KG1 (cell line): Measurements from ENCODE around the gene SPOPL.
A peak's percentile ranks its signal among the peaks of the same experiment; 100 is the strongest.
"Not testable (repeated sequence)": the region's sequence is repeated elsewhere in the genome, so short reads cannot be mapped to it uniquely, and the experiment has no call there.

ENCODE experiments used
- DNase-seq: peaks from one replicate; lab custom pipeline; 2025; lab: John Stamatoyannopoulos, UW

Gene SPOPL

DNA sequence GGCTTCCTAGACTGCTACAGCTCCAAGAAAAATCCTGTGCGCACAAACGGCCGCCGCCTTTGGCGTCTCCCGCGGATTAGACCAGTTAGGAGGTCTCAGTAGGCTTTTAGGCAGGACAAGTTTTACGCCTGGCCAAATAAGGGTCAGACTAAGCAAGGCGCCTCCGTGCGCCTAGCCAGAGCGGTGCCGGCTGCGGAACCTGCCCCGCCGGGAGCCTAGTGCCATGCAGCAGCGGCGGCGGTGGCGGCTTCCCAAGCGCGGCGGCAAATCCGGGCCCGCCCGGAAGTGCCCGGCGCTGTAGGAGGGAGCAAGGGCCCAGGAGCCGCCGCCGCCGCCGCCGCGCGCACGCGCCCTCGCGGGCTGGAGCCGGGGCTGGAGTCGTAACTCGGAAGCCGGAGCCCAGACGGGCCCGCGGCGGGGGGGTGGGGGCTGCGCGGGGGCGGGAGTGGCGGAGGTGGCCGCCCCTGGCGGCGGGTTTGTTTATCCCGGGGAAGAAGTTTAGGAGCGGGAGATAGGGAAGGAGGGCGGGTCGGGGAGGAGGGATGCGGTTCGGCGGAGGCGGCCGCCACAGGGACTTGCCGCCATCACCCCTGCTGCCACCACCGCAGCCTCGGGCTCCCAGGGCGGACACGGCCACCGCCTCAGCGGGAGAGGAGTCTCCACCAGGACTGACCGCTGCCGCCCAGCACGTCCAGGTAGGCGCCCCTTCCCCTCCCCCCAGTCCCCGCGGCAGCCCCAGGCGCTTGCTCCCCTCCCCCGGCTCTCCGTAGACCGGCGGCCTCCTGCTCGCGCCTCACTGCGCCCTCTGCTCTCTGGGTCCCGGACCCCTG, at the start of gene SPOPL:
TSS of gene SPOPL (plus strand) at position 346 of the 830 bp plus-strand sequence. CDS start 48,447 bp downstream, outside the sequence.
- peak; percentile 69 for DNase-seq

DNA sequence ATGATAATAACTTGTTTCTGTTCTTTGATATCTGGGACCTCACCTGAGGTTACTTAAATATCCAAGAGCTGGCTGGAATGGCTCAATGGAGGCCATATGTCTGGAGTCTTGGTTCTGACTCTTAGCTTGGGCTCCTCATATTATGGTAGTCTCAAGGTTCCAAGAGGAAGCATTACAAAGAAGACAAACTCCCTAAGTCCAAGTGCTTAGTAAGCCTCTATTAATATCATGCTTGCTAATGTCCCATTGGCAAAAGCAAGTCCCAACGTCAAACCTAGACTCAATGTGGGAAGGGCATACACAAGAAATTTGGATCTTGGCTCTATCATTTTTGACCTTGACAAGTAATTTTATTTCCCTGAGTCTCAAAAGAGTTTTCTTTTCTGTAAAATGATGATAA, 49.2 kb upstream of the SPOPL start:
- no peak for DNase-seq

DNA sequence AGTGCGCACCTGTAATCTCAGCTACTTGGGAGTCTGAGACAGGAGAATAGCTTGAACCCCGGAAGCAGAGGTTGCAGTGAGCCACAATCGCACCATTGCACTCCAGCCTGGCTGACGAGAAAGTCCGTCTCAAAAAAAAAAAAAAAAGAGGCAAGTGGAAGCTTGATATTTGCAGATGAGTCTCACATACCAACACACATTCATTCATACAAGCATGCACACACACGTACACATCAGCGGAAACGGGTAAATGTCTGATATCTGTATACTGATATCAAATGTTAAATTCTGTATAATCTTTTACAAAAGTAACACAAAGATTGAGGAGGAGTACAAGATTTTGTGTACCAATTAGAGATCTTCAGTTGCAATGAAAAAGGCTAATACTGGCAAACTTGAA, 47.8 kb upstream of the SPOPL start:
- DNase-seq = no peak

DNA sequence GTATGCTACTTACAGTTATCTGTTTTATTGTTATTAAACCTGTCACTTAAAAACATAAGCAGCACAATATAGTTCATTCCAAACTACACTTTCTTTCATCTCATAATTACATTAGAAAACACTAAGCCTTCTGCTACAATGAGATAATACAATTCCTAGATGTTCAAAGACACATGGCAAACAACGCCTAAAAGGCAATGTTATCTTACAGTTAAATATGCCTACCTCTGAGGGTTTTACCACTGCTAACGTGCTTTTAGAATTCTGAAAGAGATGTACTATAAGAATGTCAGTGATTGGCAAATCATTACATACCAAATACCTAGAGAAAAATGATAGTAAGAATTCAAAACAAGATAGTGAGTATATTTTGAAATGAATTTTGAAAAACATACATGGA, 46.8 kb upstream of the SPOPL start:
- no peak for DNase-seq

DNA sequence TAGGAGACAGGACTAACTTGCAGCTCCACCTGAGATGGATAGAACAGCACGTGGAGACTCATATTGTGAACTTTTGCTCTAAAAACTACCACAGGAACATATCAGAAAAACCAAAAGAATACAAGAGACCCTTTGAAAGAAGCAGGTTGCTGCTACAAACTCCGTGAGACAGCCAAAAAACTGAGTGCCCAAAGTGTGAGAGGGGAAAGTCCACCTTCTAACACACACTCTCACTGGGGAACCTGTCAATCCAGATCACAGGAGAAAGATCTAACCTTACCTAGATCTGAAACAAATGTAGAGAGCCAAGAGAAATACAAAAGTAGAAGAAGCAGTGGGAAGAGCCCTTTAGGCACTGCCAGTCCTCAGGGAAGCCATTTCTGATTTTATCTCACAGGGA, 46.3 kb upstream of the SPOPL start:
- no peak for DNase-seq

DNA sequence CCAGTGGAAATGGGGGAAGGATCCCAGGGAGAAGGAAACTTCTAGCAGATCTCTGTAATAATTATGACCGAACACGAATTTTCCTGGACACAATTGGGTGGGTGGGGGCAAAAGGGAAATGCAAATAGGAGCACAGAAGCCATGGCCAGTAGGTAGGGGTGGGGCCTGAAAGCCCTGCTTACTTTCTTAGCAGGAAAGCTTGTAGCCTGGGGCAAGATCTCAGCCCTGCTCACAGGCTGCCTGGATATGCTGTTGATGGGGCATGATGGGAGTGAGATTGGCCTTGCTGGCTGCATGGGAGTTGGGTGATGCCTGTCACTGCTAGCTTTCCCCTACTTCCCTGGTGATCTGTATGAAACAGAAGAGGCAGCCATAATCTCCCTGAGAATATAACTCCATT, 45.9 kb upstream of the SPOPL start:
- DNase-seq = no peak

DNA sequence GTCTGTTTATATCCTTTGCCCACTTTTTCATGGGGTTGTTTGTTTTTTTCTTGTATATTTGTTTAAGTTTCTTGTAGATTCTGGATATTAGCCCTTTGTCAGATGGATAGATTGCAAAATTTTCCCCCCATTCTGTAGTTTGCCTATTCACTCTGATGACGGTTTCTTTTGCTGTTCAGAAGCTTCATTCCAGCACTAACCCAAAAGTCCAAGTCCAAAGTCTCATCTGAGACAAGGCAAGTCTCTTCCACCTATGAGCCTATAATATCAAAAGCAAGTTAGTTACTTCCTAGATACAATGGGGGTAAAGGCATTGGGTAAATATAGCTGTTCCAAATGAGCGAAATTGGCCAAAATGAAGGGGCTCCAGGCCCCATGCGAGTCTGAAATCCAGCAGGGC, 38.9 kb upstream of the SPOPL start:
- not testable (repeated sequence) for DNase-seq

DNA sequence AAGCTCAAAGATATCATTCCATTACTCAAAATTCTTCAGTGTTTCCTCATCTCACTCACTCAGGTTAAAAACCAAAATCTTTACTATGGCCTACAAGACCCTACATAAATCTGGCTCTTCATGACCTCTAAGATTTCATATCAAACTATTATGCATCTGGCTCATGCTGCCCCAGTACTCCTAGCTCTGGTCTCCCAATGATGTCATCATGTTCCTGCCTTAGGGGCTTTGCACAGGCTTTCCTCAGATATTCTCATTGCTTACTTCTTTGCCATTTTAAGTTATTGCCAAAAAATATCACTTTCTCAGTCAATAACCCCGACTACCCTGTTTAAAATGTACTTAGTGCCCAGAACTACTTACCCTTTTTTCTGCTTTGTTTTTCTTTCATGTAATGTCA, 33.0 kb upstream of the SPOPL start:
- DNase-seq = no peak

DNA sequence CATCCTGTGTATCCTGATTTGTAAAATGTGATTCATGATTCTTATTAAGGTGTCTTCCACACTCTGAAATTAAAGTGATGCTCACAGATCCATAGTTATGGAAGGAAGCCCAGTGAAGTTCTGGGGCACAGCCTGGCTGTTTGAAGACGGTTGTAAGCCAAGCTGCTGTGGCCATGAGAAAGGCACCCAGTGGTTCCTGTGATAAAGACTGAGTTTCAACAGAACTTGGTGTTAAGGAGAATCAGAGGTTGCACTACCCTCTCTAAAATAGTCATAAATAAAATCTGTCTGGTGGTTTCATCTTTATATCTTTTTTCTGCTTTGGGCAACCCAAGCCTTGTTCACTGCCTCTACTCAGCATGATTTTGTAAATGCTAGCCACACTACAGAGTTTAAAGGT, 32.2 kb upstream of the SPOPL start:
- DNase-seq = no peak

DNA sequence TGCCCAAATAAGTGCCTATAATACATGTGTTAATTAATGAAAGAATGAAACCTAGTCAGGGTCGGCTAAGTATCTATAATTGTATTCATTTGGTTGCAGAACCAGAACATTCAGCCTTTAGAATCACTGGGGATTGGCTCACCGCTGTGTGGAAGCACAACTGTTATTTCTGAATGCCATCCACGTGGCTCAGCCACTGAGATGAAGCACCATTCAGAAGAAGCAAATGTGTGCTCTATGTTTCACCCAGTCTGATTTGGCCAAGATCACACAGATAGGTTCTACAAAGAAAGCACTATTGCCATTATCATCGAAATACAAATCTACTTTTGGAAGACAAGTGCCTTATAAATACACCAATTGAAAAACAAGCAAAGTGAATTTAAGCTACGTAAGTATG, 30.6 kb upstream of the SPOPL start:
- DNase-seq = no peak

DNA sequence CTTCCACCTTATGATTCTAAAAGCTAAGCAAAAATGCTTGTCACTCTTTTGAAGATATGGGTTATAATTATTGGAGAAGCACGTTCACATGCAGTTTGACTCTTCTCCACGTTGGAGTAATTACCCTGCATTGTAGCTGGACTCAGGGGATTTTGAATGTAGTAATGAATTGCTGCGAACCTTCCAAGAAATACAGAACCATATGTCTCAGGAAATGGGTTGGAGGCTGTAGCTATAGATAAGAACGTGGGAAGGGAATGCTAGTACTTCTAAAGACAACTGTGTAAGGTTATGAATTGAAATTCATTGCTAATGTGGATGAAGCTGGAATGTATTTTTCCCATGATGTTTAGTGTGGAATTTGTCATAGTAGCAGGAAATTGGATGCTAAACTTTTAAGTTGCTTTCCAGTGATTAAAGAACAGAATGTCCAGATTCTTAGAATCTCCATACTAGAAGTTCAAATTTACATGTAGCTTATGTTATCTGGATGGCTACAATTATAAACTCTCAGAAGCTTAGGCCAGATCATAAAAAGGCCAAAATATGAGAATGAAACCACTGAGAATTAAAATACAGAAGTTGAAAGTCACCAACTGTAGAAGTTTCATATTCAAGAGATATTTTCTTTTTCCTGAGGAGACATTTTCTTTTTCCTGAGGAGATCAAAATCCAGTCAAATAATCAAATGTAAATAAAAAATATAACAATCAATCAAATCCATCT, 27.3 kb upstream of the SPOPL start:
- DNase-seq = no peak

DNA sequence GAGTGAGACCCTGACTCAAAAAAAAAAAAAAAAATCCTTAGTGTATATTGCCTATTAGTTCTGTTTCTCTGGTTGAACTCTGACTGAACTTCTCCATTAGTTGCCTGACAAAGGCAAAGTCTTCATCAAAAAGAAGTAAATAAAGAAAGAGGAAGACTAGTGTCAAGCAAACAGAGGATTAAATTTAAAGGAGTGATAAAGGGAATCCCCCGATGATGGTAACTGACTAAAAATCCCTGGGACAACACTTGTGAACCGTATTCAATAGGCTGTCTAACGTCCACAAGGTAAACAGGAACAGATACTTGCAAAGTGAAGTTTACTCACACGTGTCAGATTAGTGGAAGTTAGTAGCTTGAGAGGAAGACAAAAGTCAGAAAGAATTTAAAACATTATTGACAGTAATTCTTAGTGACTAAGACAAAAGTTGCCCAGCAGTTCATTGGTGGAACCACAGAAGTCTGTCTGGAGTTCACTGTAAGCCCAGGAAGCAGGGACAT, 26.2 kb upstream of the SPOPL start:
- DNase-seq = peak; percentile 73

DNA sequence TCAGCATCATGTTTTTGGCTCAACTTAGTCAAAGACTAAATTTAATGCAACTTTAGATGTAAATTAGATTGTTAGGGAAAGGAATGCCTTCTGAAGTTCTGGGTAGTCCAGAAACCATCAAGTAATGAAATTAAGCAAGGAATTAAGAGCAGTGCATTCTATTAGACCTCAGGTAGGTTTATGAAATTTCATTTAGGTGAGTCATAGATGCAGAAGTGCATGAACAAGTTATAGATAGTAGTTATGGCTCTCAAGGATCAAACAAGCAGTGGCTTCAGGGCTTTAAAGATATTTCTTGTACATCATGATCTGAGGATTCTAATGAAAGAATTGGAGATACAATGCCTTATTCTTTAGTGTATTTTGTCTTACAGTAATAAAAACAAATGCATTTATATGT, 25.4 kb upstream of the SPOPL start:
- DNase-seq = no peak

DNA sequence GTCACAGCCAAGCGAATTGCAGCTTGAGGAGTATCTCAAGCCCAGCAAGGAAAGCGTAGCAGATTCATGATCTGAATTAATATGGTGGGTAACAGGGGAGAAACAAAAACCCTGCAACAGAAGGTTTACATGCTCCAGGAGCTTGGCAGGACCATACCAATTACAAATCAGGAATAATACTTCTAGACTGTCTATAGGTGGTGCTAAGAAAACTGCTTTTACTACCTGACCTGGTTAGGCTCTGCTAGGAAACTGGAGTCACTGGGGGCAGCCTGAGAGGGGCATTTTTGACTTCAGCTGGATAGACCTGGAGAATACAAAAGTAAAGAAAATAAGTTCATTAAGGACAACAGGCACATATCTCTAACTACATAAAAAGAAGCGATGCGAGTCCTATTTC, 24.6 kb upstream of the SPOPL start:
- DNase-seq = no peak

DNA sequence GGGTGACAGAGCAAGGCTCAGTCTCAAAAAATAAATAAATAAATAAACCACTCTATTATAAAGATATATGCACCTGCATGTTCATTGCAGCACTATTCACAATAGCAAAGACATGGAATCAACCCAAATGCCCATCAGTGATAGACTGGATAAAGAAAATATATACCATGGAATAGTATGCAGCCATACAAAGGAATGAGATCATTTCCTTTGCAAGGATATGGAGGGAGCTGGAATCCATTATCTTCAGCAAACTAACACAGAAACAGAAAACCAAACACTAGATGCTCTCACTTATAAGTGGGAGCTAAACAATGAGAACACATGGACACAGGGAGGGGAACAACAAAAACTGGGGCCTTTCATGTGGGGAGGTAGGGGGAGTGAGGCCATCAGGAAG, 18.8 kb upstream of the SPOPL start:
- DNase-seq = not testable (repeated sequence)

DNA sequence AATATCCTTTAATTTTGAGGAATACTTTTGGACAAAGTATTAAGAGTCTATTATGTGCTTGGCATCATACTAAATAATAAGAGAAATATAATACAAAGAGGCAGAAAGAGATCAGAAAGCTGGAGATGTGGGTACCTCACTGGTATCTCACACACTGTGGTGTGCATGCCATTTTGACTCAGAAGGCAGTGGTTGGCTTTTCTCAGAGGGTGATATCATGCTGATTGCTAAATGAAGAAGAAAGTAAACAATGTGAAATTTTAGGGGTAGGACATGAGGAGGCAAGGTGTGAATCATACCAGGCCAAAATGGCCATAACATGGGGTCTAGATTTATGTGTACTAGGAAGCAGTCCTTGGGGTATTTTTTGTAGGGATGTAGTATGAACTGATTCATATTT, 16.6 kb upstream of the SPOPL start:
- no peak for DNase-seq

DNA sequence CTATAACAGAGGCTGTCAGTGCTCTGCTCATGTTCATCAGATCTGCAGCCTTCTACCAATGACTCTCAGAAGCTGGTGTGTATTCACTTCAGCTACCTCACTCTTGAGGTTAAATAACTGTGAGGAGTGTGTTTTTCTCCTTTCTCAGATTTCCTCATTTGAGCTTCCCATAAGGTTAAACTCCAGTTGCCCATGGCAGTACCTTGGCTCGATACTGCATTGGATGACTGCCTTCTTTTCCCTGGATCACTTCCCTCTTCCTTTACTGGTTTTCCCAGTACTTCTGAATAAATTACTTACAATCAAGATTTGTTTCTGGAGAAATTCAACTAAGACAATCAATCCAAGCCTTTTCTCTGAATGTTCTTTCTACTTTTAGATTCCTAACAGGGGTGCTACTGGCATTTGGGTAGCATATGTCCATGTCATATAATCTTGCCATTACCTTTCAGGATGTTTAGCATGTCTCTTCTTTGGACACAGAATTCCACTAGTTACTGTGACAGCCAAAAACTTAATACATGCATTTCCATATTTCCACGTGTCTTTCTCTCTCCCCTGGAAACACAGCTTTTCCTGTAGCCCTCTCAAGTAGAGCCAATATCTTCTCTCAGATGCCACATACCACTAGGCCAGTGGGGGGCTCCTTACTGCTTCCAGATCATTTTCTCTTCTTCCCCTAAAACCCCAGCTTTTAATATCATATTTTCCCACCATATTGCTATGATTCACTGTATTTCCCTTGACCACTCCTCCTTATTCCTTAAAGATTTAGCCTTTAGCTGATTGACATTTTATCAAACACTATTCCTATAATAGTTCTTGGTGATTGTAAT, 15.0 kb upstream of the SPOPL start:
- no peak for DNase-seq

DNA sequence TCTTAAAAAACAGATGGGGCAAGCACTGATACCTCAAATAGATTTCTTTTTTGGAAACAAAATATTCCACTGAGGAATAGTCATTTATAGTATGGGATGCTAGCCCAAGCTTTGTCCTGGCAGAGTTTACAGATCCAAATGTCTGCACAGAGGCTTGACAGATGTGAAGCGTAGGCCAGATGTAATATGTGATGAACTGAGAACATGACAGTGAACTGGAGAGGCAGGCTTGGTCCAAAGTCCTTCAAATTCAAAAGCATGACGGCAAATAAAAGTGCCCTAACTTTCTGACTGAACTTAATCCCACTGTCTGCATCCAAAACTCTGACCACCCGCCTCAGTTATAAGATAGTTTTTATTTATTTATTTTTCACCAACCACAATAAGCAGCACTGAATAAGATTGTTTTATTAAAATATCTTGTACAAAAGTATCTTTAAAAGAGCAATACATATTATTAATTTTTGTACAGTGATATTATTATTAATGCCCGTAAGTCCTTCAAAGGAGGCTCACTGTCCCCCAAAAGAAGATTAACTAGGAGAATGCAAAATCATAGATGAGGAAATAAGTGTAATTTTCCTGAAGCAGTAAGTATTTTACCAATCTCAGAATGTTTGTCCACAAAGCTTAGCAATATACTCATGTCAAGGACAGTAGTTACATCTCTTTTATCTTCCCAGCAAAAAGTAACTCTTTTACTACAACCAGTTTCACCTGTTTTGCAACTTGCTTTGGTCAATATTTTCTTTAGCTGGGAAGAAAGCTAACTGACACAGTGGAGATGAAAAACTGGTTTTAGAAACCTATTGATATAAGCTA, 10.7 kb upstream of the SPOPL start:
- no peak for DNase-seq

DNA sequence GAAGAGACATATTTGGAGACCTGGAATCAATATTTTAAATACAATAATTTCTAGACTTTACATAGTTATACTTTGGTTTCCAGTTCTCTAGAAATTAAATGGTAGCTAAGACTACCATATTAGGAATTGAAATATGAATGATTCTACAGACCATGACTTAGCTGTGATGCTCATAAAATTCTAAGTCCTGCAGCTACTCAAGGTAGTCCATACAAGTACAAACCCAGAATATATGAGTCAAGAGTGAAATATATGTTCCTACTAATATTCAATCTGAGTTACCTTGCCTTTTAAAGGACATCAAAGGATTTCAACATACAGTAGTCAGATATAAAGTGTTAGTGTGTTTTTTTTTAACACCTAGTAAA, 10.1 kb upstream of the SPOPL start:
- no peak for DNase-seq

DNA sequence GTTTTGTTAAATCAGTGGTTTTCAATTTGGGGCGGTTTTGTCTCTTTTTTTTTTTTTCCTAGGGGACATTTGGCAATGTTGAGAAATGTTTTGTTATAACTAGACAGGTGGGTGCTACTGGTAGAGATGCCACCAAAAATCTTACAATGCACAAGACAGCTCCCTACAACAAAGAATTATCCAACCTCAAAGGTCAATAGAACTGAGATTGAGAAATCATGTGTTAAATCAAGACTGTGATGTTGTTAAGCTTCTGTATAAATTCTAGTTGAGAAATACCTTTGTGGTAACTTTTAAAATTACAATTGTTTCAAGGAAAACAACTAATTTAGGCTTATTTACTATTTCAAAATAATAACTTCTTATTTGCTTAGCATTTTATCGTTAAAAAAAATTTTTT, 9.4 kb upstream of the SPOPL start:
- DNase-seq = no peak

DNA sequence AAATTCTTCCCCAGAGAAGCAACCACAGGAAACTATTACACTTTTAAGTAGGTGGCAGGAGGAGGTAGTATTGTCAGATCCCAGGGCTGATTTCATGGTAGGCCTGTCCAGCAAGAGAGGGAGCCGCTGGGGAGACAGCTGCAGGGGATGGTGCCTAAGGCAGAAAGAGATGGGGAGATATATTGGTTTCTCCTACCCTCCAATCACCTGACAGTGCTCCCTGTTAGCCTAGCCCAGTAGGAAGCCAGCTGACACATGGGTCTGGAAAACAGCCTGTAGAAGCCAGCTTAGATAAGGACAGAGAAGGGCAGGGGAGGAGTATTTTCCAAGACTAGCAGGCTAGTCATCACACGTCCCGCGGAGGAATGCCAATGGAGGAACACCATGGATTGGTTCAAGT, 8.2 kb upstream of the SPOPL start:
- DNase-seq = no peak
